GM19328 (cell line): ENCODE data around the gene STRADA.

Experiments used
- ATAC-seq: cut with Tn5 transposase; IDR thresholded peaks from one replicate; pipeline ENCODE4 v1.9.1; 2021; ENCODE audit warnings: mild to moderate bottlenecking, moderate library complexity; ENCODE audit not compliant: unreplicated experiment

Gene STRADA, protein sequence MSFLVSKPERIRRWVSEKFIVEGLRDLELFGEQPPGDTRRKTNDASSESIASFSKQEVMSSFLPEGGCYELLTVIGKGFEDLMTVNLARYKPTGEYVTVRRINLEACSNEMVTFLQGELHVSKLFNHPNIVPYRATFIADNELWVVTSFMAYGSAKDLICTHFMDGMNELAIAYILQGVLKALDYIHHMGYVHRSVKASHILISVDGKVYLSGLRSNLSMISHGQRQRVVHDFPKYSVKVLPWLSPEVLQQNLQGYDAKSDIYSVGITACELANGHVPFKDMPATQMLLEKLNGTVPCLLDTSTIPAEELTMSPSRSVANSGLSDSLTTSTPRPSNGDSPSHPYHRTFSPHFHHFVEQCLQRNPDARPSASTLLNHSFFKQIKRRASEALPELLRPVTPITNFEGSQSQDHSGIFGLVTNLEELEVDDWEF

DNA sequence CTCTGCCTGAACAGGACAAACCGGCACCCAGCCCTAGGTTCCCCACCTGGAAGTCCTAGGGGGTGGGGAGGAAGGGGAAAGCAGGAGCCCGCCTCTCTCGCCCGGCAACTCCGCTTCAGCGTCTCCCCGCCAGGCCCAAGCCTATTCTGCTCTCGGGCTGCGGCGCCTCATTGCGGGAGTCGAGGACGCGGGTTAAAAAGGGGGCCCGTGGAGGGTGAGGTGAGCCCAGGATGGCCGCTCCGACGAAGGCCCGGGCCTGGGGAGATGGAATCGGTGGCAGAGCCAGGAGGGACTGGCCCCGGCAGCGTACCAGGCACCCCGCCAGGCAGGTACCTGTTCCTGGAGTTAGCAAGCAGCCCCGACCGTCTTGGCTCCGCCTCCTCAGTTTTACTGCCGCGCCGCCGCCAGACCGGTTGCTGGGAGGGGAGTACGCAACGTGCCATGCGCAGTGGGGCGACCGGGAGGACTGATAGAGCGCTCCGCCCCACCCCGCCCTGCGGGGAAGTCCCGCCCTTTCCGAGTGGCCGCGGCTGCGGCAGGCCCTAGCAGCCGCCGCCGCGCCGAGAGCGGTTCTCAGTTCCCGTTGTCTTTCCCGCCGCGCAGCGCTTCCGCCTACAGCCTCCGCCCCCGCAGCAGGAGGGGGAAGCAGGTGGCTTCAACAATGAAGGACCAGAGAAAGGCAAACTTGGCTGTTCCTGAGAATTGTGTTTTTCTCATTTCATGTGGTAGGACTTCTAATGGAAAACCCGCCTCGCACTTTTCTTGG, at the start of gene STRADA:
Gene STRADA, minus strand, starts transcription at position 392 of the 766 bp plus-strand sequence. CDS start 13,430 bp downstream, outside the sequence.
- ATAC-seq = peak; percentile 84

DNA sequence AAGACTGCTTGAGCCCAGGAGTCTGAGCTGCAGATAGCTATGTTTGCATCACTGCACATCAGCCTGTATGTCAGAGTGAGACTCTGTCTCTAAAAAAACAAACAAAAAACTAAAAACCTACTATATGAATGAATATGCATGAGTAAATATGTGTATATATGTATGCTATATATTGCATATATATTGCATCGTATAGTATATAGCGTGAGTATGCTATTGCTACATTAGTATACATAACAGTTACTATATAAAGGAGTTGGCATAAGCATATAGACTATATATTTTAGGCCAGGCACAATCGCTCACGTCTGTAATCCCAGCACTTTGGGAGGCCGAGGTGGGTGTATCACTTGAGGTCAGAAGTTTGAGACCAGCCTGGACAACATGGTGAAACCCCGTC, 48.5 kb upstream of the STRADA start:
- no peak for ATAC-seq

DNA sequence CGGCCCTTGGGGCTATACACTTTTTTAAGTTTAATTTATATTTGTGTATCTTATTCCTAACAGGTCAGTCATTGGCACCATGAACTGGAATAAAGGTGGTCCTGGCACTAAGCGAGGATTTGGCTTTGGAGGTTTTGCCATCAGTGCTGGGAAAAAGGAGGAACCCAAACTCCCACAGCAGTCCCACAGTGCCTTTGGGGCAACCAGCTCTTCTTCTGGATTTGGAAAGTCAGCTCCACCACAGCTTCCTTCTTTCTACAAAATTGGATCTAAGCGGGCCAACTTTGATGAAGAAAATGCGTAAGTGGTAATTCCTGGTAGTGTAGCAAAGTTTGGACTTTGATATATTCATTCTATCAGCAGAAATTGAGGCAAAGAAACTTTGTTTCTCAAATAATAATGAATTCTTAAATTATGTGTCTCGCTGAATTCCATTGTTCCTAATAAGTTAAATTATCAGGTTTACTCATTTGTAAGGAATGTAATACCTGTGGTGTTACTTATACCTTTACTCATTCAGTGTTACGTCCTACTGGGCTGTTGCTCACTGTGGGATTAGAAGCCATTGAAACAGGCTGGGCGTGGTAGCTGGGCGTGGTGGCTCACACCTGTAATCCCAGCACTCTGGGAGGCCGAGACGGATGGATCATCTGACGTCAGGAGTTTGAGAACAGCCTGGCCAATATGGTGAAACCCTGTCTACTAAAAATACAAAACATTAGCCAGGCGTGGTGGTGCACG, 45.5 kb upstream of the STRADA start:
- ATAC-seq = no peak

DNA sequence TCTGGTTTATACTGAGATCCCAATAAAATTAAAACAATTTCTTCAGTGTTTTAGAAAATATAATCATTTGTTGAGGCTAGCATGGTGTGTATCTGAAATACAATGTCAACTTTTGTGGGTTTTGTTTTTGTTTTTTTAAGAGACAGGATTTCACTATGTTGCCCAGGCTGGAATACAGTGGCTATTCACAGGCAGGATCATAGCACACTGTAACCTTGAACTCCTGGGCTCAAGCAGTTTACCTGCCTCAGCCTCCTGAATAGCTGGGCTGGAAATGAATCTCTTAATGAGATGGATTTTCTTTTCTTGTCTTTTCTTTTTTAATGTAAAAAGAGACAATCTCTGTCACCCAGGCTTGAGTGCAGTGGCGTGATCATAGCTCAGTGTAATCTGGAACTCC, 44.5 kb upstream of the STRADA start:
- ATAC-seq = no peak

DNA sequence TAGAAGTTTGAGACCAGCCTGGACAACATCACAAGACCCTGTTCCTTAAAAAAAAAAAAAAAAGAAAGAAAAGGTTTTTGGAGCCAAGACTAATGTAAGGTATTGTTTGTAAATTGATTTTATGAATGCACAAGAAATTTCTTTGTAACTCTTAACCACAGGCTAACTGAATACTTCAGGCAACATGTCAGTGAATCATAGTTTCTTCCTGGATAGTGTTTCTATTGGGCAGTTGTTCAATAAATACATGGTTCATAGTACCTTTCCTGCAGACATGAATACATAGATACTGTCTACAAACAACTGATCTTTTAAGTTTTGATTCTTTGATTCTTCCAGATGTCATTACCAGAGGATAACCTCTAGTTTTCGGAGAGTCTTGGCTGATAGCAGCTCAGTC, 44.0 kb upstream of the STRADA start:
- ATAC-seq = no peak

DNA sequence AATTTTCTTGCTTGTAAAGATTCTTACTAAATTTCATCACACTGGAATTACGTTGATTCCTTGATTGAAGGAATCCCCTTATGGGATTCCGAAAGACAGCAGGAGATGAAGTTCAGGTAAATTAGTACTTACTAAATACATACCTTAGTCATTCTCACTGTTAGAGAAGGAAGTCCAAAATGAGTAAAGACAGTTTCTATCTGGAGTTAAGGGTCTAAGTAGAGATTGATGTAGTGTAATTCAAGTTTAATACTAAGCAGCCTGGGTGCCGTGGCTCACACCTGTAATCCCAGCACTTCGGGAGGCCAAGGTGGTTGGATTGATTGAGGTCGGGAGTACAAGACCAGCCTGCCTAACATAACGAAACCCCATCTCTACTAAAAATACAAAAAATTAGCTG, 41.9 kb upstream of the STRADA start:
- no peak for ATAC-seq

DNA sequence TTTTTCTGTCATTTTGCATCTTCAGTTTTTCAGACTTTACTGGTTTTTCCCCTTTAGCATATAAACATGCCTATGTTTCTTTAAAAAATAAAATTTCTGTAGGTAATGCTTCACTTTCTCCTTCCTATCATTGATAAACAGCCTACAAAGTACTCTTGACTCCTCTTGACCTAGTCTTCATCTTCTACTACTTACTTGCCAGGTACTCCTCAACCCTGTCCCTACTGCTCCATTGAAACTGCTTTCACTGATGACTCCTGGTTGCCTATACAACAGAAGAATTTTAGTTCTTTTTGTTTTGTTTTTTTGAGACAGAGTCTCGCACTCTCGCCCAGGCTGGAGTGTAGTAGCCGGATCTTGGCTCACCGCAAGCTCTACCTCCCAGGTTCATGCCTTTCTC, 39.3 kb upstream of the STRADA start:
- no peak for ATAC-seq

DNA sequence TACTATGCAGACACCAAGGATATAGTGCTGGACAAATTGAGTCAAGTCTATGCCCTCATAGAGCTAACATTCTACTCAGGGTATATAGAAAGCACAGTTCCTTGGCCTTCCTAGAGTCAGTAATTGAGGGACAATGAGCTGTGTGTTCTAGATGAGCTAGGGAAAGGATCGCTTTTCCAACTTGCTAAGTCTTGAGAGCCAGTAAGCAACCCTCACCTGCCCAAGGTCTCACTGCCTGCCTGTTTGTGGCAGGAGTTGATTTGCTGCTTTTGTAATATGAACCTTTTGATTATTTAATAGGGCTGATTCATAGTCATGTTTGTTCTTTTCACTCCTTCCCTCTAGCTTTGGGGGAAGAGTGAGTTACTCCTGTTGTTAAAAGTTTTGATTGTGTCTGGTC, 38.9 kb upstream of the STRADA start:
- ATAC-seq = no peak

DNA sequence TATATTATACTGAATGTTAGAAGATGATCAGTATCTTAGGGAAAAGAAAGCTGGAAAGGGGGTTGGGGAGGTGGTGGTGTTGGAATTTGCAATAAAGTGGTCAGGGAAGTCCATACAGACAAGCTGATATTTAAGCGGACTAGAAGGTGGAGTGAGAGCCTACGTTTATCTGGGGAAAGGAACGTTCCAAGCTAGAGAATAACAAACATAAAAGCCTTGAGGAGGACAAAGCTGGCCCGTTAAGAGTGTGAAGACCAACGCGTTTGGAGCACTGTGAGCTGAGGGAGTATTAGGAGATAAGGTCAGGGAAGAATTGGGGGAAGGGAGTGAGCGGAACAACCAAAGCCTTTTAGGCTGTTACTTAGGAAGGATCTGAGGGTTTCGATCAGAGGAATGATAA, 33.8 kb upstream of the STRADA start:
- ATAC-seq = no peak

DNA sequence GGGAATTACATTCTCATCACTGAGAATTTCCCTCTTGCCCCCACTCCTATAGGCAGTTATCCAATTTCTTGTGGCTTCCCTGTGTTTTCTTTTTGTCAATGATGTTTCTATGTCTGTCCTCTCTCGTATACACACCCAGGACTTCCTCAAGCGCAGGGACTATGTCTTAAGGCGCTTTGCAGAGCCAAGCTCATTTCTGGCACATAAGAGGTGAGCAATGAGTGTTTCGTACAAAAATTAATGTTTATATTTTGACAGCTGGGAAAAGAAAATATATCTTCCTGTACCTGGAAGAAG, 33.3 kb upstream of the STRADA start:
- ATAC-seq = no peak

DNA sequence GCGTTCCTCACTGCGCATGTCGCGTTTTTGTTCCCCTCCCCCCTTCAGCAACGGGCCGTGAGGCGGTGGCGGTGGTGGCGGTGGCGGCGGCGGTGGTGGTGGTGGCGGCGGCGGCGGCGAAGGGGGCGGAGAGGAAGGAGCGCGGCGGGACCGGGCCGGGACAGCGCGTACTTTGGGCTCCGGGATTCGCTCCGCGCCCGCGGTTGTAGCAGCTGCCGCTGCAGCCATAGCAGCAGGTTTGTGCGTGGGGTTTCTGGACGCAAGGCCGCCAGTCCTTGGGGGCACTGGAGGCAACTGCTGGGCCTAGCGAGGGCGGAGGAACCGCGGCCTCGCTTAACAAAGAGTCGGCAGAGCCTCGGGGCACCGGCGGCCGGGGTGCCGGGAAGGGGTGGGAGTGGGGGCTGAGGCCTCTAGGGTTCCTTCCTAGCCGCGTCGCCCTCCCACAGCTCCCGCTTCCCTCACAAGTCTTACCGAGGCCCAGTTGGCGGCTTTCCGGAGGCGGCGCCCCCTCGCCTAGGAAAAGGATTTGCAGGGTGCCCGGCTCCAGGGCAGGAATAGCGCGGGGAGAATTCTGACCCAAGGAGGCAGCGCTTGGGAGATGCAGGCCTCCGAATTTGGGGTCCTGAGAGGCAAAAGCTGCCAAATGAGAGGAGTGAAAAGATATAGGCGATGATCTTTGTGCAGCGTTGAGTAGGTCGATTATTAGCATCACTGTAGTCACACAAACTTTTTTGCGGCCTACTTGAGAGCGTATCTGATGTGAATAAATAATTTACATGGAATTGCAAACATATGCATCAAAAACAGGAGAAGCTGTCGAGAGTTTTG, 32.8 kb upstream of the STRADA start, which contains the start of gene DDX42:
Gene DDX42, plus strand, starts transcription at position 30 of the 828 bp plus-strand sequence. CDS start 12,880 bp downstream, outside the sequence.
- peak; percentile 2 for ATAC-seq

DNA sequence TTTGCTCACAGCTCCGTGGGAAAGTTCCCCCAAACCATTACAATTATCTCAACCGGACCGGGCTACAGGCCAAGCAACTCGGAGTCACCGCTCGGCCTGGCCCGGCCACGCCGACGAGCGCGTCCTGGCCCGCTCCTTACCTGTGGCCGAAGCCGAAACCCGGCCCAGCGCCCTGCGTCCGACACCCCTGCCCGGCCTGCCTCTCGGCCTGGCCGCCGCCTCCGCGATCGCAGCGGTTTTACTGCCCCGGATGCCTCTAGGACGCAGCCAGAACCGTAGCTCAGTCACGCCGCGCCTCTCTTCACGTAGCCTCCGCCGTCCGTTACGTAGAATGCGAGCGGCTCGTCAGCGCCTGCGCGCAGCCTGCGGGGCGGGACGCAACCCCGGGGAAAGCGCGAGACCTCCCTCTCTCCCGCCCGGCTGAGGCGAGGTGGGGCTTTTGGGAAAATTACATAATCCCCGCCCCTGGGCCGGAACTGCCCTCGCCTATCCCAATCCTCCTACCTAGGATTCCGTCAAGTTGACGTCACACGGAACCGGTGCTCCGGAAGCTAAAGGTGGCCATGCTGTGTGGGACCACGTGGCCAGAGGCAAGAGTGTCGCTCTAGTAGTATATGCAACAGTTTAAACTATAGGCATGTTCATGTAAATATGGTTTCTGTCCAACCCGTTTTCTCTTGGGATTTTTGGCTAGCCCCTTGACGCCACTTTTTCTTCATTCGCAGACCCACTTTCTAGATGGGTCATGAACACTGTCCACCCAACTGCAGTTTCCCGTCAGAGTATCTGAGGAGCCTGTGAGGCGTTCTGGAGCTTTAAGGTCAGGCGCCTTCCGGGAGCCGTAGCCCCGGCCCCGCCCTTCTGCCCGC, 31.9 kb upstream of the STRADA start, which contains the start of gene CCDC47:
Gene CCDC47, minus strand, starts transcription at position 326 of the 869 bp plus-strand sequence. CDS start 7,422 bp downstream, outside the sequence.
- ATAC-seq = peak; percentile 83

DNA sequence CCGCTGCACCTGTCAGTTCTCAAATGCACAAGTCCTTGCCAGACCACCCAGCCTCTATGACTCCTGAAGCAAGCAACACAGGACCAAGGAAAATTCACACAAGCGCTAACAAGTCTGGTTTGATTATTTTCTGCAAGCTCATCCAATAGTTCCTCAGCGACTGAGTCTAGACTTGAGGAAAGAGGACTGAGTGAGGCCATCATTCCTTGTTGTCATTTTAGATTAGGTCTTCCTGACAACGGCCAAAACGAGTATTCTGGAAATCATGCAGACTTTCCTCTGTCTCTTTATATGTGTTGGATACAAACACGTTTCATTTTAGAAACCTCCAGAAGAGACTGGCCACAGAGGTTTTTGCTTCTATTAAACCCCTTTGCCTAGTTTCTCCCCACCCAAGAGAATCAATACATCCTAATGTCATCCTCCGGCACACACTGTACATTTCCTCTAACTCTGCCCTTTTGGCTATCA, 31.2 kb upstream of the STRADA start:
- no peak for ATAC-seq

DNA sequence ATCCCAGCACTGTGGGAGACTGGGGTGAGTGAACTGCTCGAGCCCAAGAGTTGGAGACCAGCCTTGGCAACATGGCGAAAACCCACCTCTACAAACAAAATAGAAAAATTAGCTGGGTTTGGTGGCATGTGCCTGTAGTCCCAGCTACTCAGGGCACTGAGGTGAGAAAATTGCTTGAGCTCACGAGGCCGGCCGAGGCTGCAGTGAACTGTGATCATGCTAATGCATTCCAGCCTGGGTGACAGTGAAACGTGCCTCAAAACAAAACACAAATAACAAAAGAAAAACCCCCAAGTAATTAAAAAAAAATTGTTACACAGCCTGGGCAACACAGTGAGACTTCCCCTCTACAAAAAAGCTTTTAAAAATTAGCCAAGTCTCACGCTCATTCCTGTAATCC, 26.8 kb upstream of the STRADA start:
- no peak for ATAC-seq

DNA sequence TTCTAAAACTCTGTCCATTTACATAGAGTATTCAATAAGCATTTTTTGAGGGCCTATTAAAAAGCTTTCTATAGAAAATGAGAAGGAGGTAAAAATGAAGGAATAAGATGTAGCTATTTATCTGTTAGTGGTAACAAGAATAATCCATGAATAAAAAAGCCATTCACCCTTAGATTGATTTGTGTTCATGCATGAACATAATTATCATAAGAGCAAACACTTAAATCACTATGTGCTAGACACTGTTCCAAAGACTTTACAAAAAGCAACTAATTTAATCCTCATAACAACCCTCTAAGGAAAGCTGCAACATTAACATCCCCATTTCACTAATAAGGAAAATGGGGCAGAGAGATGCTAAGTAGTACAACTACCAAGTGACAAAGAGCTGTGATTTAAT, 25.2 kb upstream of the STRADA start:
- no peak for ATAC-seq

DNA sequence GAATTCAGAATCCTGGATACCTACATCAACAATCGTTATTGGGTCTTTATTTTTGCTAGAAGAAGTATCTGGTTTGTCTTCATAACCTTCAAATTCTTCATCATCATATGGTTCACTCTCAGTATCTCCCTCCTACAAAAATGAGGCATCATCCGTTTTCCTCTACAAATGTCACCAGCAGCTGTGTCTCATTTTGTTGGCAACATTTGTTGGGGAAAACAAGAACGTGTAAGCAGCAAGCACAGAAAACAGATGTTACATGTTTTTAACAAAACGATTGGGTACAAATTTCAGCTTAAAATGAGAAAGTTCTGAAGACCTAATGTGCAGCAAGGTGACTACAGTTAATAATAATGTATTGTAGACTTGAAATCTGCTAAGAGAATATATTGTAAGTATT, 23.1 kb upstream of the STRADA start:
- ATAC-seq = no peak

DNA sequence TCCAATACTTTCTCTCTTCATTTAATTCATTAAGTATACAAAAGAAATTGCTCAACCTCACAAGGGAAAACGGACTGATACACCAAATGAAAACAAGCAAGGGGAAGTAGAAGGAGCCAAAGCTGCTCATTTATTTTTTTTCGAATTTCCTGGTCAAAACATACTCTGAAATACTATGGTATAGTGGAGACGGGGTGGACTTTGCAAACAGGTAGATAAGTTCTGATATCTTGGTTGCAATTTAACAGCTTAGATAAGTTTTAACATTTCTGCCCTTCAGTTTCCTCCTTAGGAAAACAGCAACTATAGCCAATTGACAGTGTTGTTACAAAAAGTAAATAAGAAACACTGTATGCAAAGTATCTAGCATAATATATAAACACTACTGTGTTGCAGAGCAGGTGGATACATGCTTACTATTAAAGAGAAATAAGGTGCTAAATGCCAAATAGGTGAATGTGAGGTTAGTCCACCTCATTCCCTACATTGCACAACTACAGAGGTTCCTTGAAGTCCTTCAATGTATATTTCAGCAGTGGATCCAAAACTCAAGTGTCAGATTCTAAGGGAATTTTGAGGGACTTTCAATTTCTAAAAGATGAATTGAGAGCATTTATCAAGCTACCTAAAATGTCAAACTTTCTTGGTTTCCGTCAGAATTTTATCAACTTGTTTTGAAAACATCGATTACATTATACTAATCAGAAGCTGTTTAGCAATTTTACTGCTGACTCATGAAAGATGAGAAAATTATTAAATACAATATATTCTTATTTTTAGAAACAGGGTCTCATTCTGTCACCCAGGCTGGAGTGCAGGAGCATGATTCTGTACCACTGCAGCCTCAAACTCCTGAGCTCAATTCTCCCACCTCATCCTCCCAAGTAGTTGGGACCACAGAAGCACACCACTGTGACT, 20.8 kb upstream of the STRADA start:
- no peak for ATAC-seq

DNA sequence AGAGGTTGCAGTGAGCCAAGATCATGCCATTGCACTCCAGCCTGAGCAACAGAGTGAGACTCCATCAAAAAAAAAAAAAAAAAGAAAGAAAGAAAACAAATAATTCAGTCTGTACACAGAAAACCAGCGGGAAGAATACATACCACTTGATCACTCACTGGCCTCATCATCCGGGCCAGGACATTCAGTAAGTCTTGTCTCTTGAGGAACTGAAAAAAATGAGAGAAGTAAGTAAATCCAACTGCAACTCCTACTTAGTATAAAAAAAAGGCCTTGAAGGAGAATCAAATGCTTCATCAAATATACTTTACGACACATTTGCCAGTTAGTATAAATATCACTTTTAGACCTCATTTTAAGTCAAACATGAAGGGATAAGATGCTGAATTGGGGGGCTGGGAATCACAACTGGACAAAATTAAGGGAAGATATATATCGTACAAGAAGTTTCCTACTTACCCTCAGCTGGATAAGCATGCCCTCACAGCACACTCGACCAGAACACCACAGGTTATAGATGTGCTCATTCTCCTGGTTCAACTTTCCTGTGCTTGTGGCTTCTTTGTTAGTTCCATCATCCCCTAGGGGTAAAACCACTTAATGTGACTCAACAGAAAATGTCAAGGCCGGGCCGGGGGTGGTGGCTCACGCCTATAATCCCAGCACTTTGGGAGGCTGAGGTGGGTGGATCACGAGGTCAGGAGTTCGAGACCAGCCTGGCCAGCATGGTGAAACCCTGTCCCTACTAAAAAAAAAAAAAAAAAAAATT, 19.4 kb upstream of the STRADA start:
- no peak for ATAC-seq
